ENCODE results near the gene GPC6.

Gene GPC6

DNA sequence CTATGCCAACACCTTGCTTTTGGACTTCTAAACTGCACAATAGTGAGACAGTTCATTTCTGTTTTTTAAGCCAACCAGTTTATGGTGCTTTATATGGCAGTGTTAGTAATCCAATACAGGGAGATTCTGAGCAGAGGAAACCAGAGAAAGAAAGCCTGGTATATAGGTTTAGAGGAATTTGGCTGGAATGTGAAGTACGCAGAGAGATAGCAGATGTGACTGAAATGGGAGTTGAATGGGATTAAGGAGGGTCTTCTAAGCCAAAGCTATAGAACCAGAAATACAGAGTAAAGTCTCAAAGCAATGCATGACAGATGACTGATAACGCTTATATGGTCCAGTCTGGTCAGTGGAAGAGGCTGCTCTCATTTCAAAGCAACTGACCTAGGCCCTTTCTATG is 453.7 kb downstream of the GPC6 start:
- no peak for DNase-seq
- Mint-ChIP-seq H3K9me3 (no peaks in the 10 kb centered on the region), H3K4me3 (no peak overlapping the region), H3K27me3 (no peaks in the 10 kb centered on the region), H3K4me1 (no peaks in the 10 kb centered on the region), H3K27ac (no peak overlapping the region)
- ATAC-seq = no peak

DNA sequence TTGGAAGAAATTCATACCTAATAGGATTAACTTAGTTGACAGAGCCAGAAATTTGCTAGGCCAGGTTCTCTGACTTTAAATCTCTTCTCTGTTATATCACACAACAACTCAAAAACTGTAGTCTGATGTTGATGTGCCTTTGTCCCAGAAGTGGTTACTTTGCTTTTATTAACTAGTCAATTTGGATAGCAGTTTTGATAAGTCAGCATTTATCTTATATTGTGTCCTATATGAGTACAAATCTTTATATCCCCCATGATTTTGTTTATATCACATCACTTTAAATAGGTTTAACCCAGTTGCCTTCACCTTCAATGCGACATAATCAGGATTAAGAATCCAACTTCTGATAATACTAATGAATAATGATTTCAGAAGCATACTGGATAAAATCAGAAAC is 459.3 kb downstream of the GPC6 start:
- Mint-ChIP-seq H3K4me3 (no peak overlapping the region), H3K4me1 (no peaks in the 10 kb centered on the region), H3K9me3 (no peaks in the 10 kb centered on the region), H3K27me3 (no peaks in the 10 kb centered on the region), H3K27ac (no peak overlapping the region)
- DNase-seq = no peak
- no peak for ATAC-seq

DNA sequence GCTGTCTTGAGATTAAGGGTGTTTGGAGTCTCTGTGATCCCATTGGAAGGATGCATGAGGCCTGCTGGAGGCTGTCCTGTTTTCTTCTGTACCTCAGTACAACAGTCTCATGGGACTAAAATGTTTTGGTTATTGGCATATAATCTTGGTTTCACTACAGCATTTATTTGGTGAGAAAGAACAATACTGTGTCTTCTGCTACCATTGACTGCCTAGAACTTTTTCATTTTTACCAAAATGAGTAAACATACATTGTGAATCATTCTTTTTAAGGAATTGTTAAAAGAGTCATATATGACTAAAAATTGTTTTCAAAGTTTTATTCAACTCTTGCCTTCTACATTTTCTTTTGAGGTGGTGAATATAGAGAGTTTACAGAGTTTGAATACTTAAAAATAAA is 459.8 kb downstream of the GPC6 start:
- H3K27me3 Mint-ChIP-seq = no peaks in the 10 kb centered on the region
- H3K4me1 Mint-ChIP-seq = no peaks in the 10 kb centered on the region
- H3K9me3 Mint-ChIP-seq = no peaks in the 10 kb centered on the region
- no peak for ATAC-seq
- H3K27ac Mint-ChIP-seq = no peak overlapping the region
- no peak overlapping the region for H3K4me3 Mint-ChIP-seq
- no peak for DNase-seq

- no peaks in the 10 kb centered on the region for H3K9me3 Mint-ChIP-seq
- no peak for DNase-seq
- ATAC-seq = no peak
- H3K4me1 Mint-ChIP-seq = no peaks in the 10 kb centered on the region
- no peaks in the 10 kb centered on the region for H3K27me3 Mint-ChIP-seq
- no peak overlapping the region for H3K27ac Mint-ChIP-seq
- no peak overlapping the region for H3K4me3 Mint-ChIP-seq
These were observed 460.7 kb downstream of the GPC6 start for GRCh38 chr13:93687261-93687660.

DNA sequence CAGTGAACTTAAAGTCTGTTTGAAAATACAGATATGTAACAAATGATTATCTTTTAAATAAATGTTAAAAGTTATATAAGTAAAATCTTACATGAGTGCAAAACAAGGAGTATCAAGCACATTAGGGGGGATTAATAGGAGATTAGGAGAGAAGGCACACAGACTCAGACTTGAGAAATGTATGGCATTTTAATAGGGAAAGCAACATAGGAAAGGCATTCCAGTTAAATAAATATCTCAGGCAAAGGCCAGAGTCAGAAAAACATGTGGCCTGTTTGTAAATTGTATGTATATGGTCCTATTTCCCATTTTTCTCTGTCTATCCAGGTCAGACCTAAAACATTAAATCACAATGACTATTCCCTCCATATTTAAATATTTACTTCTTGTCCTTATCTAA is 462.7 kb downstream of the GPC6 start:
- H3K4me1 Mint-ChIP-seq = no peaks in the 10 kb centered on the region
- H3K9me3 Mint-ChIP-seq = no peaks in the 10 kb centered on the region
- no peak overlapping the region for H3K27ac Mint-ChIP-seq
- DNase-seq (no peak), ATAC-seq (no peak)
- H3K4me3 Mint-ChIP-seq = no peak overlapping the region
- H3K27me3 Mint-ChIP-seq = no peaks in the 10 kb centered on the region

DNA sequence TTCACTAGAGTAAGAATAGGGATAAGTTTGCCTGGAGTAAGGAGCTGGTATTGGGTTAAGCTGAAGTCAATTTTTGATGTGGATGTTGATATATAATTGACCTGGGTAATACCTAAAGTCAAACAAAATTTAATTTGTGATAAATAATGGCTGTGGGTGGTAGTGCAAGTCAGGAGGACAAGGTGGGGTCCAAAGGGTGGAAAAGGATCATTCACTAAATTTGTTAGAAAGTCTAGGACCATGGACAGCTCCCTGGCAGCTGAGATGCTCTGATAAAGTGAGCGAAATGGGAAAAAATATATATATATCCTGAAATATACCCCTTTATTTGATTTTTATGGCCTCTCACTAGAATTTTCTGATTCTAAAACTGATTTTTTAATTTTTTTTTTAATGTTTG is 463.5 kb downstream of the GPC6 start:
- ATAC-seq (no peak), DNase-seq (no peak)
- Mint-ChIP-seq H3K9me3 (no peaks in the 10 kb centered on the region), H3K27me3 (no peaks in the 10 kb centered on the region), H3K27ac (no peak overlapping the region), H3K4me1 (no peaks in the 10 kb centered on the region), H3K4me3 (no peak overlapping the region)

- H3K9me3 Mint-ChIP-seq = no peaks in the 10 kb centered on the region
- no peak overlapping the region for H3K4me3 Mint-ChIP-seq
- no peak for DNase-seq
- no peaks in the 10 kb centered on the region for H3K4me1 Mint-ChIP-seq
- H3K27me3 Mint-ChIP-seq = no peaks in the 10 kb centered on the region
- no peak overlapping the region for H3K27ac Mint-ChIP-seq
- no peak for ATAC-seq
These were observed 471.5 kb downstream of the GPC6 start for GRCh38 chr13:93698016-93698613.

DNA sequence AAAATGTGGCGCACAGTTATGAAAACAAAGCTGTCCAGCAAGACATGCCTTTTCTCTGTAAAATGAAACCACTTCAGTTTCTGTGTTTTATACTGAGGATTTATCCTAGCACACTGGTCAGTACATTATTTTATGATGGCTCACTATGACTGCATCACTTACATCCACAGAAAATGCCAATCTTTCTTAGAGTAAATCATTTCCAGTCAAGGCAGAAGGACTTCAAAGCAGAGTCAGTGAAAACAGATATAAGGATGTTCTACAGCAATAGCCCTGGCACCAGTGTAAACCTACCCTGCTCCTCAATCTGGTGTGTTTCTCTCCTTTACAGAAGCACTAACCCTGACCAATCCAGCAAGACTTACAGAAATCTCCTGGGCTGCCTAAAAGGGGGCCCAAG is 473.5 kb downstream of the GPC6 start:
- Mint-ChIP-seq H3K27me3 (no peaks in the 10 kb centered on the region), H3K4me1 (no peaks in the 10 kb centered on the region), H3K27ac (no peak overlapping the region), H3K9me3 (no peaks in the 10 kb centered on the region), H3K4me3 (no peak overlapping the region)
- no peak for DNase-seq
- ATAC-seq = no peak

GRCh38 chr13:93708308-93709075 is 481.9 kb downstream of the GPC6 start:
- Mint-ChIP-seq H3K4me1 (no peaks in the 10 kb centered on the region), H3K27me3 (no peaks in the 10 kb centered on the region), H3K4me3 (no peak overlapping the region), H3K27ac (no peak overlapping the region), H3K9me3 (peaks cover 0 to 13% of the 10 kb centered on the region in 2 donors)
- no peak for DNase-seq
- no peak for ATAC-seq

- no peak for ATAC-seq
- no peak overlapping the region for H3K4me3 Mint-ChIP-seq
- H3K27me3 Mint-ChIP-seq = no peaks in the 10 kb centered on the region
- H3K27ac Mint-ChIP-seq = no peak overlapping the region
- H3K4me1 Mint-ChIP-seq = no peaks in the 10 kb centered on the region
- peaks cover 10 to 24% of the 10 kb centered on the region in 2 donors for H3K9me3 Mint-ChIP-seq
- DNase-seq = no peak
These were observed 483.1 kb downstream of the GPC6 start for GRCh38 chr13:93709506-93710244.

- no peak for DNase-seq
- H3K9me3 Mint-ChIP-seq = peaks cover 10 to 30% of the 10 kb centered on the region in 2 donors
- no peak overlapping the region for H3K4me3 Mint-ChIP-seq
These were observed 487.6 kb downstream of the GPC6 start for GRCh38 chr13:93714171-93714570.

GRCh38 chr13:93715866-93716265 is 489.3 kb downstream of the GPC6 start:
- DNase-seq (no peak), ATAC-seq (no peak)
- Mint-ChIP-seq H3K4me3 (no peak overlapping the region), H3K27me3 (no peaks in the 10 kb centered on the region), H3K4me1 (no peaks in the 10 kb centered on the region), H3K9me3 (peaks cover 10 to 39% of the 10 kb centered on the region in 2 donors), H3K27ac (no peak overlapping the region)

More at GRCh38 chr13:93714171-93714570, 487.6 kb downstream of the GPC6 start:
- Mint-ChIP-seq H3K27ac (no peak overlapping the region), H3K4me1 (no peaks in the 10 kb centered on the region), H3K27me3 (no peaks in the 10 kb centered on the region)
- ATAC-seq = no peak

DNA sequence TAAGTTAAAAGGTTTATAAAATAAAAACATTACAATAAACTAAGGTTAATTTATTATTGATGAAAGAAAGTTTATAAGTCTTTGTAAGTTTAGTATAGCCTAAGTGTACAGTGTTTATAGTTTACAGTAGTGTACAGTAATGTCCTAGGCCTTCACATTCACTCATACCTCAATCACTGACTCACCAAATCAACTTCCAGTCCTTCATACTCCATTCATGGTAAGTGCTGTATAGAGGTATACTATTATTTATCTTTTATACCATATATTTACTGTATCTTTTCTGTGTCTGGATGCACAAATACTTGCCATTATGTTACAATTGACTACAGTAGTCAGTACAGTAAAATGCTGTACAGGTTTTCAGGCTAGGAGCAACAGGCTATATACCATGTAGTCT is 490.0 kb downstream of the GPC6 start:
- DNase-seq = no peak
- H3K4me3 Mint-ChIP-seq = no peak overlapping the region
- H3K27ac Mint-ChIP-seq = no peak overlapping the region
- H3K27me3 Mint-ChIP-seq = no peaks in the 10 kb centered on the region
- ATAC-seq = no peak
- H3K4me1 Mint-ChIP-seq = no peaks in the 10 kb centered on the region
- peaks cover 10 to 36% of the 10 kb centered on the region in 2 donors for H3K9me3 Mint-ChIP-seq

DNA sequence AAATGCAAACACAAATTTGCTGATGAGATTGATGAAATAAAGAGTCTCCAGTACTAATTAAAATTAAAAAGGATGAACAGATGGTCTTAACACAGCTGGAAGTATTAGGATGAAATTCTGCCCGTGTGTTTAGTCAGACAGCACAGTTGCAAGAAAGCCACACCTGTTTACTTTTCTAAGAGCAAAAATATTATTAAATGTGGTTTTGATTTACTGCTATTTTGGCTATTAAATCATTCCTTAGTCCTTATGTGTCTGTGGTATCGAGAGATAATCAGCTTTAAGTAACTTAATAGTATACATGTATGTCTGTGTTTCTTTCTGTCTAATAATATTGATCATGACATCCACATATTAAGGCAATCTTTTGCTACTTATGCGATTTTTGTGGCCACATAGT is 494.9 kb downstream of the GPC6 start:
- Mint-ChIP-seq H3K9me3 (peaks cover 0 to 13% of the 10 kb centered on the region in 2 donors), H3K4me1 (no peaks in the 10 kb centered on the region), H3K27ac (no peak overlapping the region), H3K4me3 (no peak overlapping the region), H3K27me3 (no peaks in the 10 kb centered on the region)
- no peak for ATAC-seq
- DNase-seq = no peak

DNA sequence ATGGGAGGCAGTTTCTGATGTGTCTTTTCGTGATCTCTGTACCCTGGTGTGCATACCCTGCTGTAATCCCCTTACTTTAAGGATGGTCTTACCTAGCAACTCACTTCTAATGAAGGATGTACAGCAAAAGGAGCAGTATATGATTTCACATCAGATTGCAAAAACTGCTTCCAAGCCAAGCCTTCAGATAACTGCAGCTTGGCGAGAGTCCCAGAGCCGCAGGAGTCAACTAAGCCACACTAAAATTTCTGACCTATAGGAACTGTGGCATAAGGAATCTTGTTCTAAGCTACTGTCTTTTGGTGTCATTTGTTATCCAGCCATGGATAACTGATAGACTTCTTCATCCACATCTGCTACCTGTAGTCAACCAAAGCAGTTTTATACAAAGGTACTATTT is 496.7 kb downstream of the GPC6 start:
- ATAC-seq = no peak
- Mint-ChIP-seq H3K27ac (no peak overlapping the region), H3K9me3 (peaks cover 0 to 13% of the 10 kb centered on the region in 2 donors), H3K4me3 (no peak overlapping the region), H3K27me3 (no peaks in the 10 kb centered on the region), H3K4me1 (no peaks in the 10 kb centered on the region)
- DNase-seq = no peak

DNA sequence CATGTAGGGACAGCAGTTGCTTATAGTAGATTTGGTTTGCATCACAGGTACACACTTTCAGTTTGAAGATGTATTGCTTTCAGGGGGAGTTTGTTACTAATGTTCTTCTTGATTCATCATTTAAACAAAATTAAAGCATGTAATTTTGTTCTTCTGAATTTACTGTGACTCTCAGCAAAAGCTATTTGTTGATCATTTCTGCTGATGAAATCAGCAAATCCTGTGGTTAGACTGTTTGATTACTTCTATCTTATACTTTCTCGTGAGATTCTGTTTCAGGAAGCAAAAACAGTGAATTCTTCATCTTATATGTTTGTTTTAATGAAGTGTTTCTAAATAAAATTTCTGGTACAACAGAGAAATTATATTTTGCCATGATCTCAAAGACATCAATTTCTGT is 497.6 kb downstream of the GPC6 start:
- no peak overlapping the region for H3K4me3 Mint-ChIP-seq
- no peaks in the 10 kb centered on the region for H3K27me3 Mint-ChIP-seq
- ATAC-seq (no peak), DNase-seq (no peak)
- peaks cover 0 to 13% of the 10 kb centered on the region in 2 donors for H3K9me3 Mint-ChIP-seq
- no peaks in the 10 kb centered on the region for H3K4me1 Mint-ChIP-seq
- H3K27ac Mint-ChIP-seq = no peak overlapping the region

All from stimulated activated naive CD8-positive, alpha-beta T cell treated with anti-CD3 and anti-CD28 coated beads, Interleukin-15, amount 100 ng/mL, for 72 hours (primary cell).